ENCODE results near the gene ACBD4.

The ACBD4 gene, protein sequence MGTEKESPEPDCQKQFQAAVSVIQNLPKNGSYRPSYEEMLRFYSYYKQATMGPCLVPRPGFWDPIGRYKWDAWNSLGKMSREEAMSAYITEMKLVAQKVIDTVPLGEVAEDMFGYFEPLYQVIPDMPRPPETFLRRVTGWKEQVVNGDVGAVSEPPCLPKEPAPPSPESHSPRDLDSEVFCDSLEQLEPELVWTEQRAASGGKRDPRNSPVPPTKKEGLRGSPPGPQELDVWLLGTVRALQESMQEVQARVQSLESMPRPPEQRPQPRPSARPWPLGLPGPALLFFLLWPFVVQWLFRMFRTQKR

GRCh38 chr17:45135192-45135977 lies at the start of gene ACBD4:
Gene ACBD4, plus strand, starts transcription at chr17:45135687. Its CDS starts 458 bp downstream, at chr17:45136145.
- peak; percentile 99 for DNase-seq

GRCh38 chr17:45086391-45086790 lies 49.1 kb upstream of the ACBD4 start:
- no peak for DNase-seq

DNA sequence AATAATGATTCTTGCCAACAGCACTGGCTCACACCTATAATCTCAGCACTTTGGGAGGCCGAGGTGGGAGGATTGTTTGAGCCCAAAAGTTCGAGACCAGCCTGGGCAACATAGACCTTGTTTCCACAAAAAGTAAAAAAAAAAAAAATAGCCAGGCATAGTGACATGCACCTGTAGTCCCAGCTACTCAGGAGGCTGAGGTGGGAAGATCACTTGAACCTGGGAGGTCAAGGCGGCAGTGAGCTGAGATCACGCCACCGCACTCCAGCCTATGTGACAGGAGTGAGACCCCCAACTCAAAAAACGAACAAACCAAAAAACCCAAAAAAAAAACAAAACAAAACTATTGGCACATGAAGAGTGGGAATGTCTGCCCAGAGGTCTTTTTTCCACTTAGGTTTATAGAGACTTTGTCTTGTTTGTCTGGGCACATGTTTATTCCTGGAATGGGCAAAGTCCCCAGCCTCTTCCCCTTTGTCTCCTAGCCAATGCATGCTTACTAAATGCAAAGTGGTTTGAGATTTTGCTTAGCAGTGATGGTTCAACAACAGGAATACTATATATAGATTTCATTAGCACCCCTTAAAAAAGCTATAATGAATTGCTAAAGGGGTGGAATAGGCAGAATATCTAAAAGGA lies 48.5 kb upstream of the ACBD4 start:
- no peak for DNase-seq

GRCh38 chr17:45087504-45087975 lies 47.9 kb upstream of the ACBD4 start:
- DNase-seq, result no peak

- DNase-seq, result no peak
These were observed 47.5 kb upstream of the ACBD4 start for GRCh38 chr17:45087978-45088377.

GRCh38 chr17:45088741-45089140 lies 46.7 kb upstream of the ACBD4 start:
- no peak for DNase-seq

GRCh38 chr17:45090711-45091110 lies 44.8 kb upstream of the ACBD4 start:
- DNase-seq, result no peak

GRCh38 chr17:45091778-45092425 lies 43.6 kb upstream of the ACBD4 start:
- no peak for DNase-seq

DNA sequence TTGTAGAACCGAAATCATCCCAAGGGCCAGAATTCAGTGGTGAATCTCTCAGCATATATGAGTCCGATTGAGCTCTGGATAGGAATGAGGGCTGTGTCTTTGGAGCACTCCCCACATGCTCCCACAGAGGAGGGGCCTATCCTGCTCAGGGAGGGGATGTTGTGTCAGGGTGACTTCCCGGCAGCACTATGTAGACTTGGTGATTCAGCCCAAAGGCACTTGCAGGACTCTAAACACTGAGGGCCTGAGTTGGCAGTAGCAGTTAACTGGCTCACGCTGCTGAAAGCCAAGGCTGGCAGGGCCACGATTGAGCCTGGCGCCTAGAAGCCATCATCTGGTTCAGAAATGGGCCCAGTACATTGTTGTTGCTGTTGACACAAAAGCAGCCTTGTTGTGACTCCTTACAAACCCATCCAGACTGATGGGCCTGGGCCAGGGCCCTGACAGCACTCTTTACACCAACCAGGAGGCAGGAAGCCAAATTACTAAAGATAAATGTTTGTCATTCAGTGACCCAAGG lies 42.5 kb upstream of the ACBD4 start:
- no peak for DNase-seq

DNA sequence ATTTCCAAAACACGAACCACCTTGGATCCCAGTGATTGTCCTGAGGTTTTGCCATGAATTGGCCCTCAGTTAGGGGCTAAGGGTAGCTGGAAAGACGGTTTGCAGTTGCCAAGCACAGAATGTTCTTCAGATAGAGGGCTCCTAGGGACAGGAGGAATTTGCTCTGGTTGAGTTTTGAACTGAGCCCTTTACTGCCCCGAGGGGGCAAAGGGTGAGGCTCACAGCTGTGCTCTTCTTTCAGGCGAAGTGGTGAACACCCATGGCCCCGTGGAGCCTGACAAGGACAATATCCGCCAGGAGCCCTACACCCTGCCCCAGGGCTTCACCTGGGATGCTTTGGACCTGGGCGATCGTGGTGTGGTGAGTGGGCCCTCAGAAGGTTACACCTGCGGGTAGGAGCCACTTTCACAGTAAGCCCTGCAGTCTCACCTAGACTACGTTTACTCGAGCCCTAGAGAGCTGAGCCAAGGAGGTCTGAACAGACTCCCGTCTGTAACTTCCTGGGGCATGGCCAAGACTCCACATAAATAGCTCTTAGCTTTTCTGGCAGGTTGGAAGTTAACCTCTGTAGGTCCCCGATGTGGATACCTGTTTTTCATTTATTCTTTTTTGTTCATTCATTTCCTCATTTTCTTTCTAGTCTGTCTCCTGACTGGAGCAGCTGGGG lies 41.9 kb upstream of the ACBD4 start:
- no peak for DNase-seq

DNA sequence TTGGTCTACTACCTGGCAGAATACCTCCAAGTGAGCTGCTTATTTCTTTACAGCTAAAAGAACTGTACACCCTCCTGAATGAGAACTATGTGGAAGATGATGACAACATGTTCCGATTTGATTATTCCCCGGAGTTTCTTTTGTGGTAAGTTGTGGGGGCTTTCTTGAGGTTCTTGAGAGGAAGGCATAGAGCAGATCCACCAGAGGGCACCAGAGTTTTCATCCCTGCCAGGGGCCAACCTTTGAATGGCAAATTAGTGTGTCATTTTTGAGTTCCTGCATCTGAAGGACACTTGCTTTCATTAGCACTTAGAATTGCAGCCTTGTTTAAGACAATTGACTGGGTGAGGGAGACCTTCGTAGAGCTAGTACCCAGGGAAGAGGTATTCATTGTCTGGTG lies 39.3 kb upstream of the ACBD4 start:
- peak; percentile 48 for DNase-seq

DNA sequence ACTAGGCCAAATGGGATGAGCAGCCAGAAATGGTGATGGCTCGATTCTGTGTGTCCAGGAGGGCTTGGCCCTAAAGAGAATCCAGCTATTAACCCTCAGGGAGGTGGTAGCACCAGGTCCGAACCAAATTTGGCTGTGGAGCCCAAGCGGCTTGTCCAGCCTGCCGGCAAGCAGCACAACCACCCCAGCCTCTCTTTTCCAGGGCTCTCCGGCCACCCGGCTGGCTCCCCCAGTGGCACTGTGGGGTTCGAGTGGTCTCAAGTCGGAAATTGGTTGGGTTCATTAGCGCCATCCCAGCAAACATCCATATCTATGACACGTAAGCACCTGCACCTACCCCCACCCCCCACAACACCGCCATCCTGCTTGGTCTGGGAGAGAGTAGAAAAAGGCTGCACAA lies 38.6 kb upstream of the ACBD4 start:
- DNase-seq, result no peak

- no peak for DNase-seq
These were observed 37.2 kb upstream of the ACBD4 start for GRCh38 chr17:45098081-45098868.

DNA sequence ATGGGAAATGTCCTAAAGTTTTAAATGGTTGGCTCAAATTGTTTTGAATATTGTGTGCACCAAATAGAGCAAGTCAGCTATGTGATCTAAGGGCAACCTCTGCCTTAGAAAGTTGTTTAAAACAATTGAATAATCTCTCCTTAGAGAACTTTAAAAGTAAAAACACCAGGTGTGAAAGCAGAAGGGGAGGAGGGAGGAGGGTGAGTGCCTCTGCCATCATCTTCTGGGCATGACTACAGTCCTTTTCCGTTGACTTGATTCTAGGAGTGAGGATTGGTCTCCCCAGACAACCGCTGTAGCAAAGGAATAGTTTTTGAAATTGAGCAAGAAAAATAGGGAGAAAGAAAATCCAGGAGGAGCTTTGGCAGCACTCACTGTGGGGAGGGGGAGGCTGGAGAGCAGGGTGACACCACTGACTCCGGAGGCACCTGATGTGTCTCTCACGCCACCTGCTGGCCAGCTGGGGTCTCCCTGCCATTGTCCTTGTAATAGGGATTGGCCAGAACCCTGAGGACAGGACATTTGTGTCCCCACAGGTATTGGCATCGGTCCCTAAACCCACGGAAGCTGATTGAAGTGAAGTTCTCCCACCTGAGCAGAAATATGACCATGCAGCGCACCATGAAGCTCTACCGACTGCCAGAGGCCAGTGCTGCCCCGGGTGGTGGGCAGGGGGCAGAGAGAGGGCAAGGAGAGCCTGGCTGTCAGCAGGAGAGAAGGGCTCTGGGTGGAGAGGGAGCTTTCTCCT lies 36.4 kb upstream of the ACBD4 start:
- peak; percentile 79 for DNase-seq

DNA sequence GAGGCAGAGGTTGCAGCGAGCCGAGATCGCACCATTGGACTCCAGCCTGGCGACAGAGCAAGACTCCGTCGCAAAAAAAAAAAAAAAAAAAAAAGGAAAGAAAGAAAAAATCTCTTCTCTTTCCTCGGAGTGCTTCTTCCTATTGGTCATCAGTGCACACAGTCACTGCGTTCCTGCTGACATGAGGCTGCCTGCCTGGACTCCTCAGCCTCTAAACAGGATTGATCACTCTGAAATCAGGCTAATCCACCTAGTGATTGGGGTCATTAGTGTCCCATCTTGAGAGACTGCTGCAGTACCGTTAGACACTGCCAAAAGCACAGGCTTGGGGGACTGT lies 34.0 kb upstream of the ACBD4 start:
- no peak for DNase-seq

DNA sequence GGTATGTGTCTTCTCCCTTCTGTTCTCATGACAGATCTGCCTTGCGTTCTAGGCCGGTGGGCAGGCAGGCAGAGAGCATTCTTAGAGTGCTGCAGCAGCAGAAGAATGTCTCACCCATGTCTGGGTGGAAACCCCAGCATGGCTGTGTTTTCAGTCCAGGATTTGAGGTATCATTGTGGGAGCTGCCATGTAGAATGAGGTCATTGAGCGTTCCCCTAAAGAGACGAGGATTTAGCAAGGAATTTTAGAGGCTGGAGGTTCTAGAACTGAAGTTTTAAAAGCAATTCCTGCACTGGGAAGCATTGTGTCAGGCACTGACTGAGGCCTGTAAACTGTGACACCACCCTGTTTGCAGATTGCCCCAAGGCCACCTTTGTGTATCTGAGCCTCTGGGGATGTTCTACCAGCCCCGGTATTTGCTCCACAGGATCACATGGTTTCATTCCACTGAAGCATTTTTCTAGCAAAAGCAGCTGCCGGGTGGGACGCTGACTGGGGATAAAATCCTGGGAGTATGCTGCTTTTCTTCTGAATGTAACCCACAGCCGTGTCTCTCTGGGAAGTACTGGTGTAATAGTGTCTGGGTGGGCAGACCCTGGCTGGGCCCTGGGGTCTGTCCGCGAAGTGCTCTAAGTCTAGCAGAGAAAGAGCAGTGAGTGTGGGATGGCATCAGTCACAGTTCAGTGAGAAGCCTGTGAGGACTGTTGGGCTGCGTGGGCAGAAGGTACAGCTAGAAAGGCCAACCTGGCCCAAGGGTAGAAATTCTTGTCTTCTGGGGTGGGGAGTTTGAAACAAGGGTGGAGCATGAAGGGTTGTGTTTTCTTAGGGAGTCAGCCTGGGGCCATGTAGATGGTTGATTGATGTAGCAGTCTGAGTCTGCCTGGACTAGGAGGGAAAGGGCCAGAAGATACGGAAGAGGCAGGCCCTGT lies 33.3 kb upstream of the ACBD4 start:
- DNase-seq, result no peak

DNA sequence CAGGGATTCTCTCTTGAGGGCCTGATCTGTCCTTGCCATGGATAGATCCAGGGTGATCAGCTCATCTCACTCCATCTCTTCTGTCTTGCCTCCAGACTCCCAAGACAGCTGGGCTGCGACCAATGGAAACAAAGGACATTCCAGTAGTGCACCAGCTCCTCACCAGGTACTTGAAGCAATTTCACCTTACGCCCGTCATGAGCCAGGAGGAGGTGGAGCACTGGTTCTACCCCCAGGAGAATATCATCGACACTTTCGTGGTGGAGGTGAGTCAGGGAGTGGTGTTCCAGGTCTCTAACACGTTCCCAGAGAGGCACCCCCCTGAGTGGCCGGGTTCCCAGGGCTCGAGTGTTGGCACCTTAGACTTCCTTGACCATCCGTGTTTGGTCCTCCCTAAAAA lies 32.6 kb upstream of the ACBD4 start:
- DNase-seq, result no peak

DNA sequence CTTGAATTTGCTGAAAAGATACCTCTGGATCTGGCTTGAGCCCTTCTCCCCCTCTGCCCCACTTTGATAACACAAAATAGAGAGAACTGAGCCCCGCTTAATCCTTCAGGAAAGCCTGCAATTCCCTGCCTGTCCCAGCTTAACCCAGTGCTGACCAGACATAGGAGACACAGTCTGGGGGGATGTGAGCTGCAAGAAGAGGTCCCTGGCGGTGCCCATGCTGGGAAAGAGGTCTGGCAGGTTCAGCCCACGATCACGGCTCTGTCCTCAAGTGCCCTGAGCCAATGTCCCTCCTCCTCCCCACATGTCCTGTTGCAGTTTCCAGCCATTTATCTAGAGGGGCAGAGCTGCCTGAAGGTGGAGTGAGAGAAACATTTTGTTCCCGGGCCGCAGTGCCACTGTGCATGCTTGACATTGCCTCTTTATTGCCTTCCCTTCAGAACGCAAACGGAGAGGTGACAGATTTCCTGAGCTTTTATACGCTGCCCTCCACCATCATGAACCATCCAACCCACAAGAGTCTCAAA lies 32.2 kb upstream of the ACBD4 start:
- DNase-seq, result no peak

DNA sequence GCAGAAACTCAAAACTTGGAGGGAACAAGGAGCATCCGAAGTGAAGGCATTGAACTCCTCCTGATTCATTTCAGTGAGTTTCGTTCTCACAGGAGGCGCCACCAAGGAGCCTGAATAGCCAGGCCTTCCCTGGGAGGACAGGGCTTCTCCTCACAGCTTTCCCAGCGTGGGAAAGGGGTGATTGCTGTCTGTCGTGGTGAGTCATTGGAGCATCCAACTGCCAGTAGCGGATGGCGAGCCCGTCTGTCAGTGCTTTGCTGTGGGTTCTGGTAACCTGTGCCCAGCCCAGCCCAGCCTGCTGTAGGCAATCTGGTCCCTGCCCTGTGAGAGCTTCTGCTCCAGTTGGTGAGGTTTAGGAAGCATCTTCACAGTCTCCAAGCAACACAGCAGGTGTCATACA lies 31.5 kb upstream of the ACBD4 start:
- DNase-seq, result no peak

DNA sequence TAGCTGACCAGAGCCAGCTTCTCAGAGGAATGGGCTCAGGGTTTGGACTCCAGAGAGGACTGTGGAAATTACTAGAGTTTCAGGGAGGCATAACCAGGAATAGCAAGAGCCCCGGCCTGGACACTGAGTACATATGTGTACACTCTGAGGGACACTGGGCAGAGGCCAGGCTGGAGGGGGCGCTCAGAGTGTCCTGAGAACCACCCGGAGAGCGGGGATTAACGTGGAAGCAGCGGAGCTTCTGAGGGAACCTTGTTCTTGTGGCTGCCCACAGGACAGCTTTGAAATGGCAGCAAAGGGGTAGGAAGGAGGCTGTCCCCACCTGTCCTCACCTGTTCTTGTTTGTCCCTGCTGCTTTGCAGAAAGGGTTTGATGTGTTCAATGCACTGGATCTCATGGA lies 31.0 kb upstream of the ACBD4 start:
- no peak for DNase-seq

Data from hematopoietic multipotent progenitor cell treated with erythropoietin and hydrocortisone succinate and interleukin-3 and kit ligand, for 8 days (in vitro differentiated cells).